Measurements from ENCODE around the gene DPM3. TPM values are rescaled to one million over a fixed set of nuclear protein-coding genes. Genes with fewer than 3 reads are reported as not detected.

The DPM3 gene
- total and polyA plus RNA-seq, 2 experiments from 2014 or later, result 13.6 to 71.4 TPM

- Histone ChIP-seq H3K27me3 (ENCODE audit: insufficient read depth) (peaks cover 59% of the 10 kb centered on the region), H3K4me2 (peak overlapping the region; percentile 95), H3K27ac (ENCODE audit: low read depth) (peak overlapping the region; percentile 69; the same call in 1 of the 2 replicates), H3K4me1 (ENCODE audit: insufficient read depth) (peaks cover 46% of the 10 kb centered on the region), H3F3A (replicated peaks; ENCODE audit: low read depth) (peaks cover 16% of the 10 kb centered on the region), H3K4me3 (peak overlapping the region; percentile 72), H3K36me3 (ENCODE audit: insufficient read depth) (no peaks in the 10 kb centered on the region), H3K9me2 (ENCODE audit: insufficient read depth) (no peaks in the 10 kb centered on the region), H4K20me1 (replicated peaks; ENCODE audit: insufficient read depth) (no peaks in the 10 kb centered on the region), H3K79me2 (replicated peaks; ENCODE audit: insufficient read depth) (no peaks in the 10 kb centered on the region), H2AFZ (peak overlapping the region; percentile 72; the same call in 1 of the 2 replicates)
- H3K27ac Mint-ChIP-seq, result 0 out of 2 replicates have a peak overlapping the region, but pooled peaks have one; percentile 72
- H3K9me3 Mint-ChIP-seq, result no peaks in the 10 kb centered on the region
- peaks cover 52% of the 10 kb centered on the region for H3K4me1 Mint-ChIP-seq
- peak overlapping the region; percentile 80 for H3K4me3 Mint-ChIP-seq
- DNase-seq (ENCODE audit: low spot score), result peak; percentile 63
- ATAC-seq, result peak; percentile 4
- H3K27me3 Mint-ChIP-seq (ENCODE audit: insufficient read depth, low read depth, poor library complexity), result peaks cover 62% of the 10 kb centered on the region
- no peak for TF ChIP-seq JUNB (IDR thresholded peaks at IDR 0.05; ENCODE audit: unreplicated experiment)
- no peak for TF ChIP-seq EZH2 (IDR thresholded peaks at IDR 0.05; ENCODE audit: low read depth, unreplicated experiment)
- TF ChIP-seq CREB1 (CRISPR knock-in tag; IDR thresholded peaks at IDR 0.05; ENCODE audit: low read depth), result no peak
- H3K36me3 Mint-ChIP-seq (ENCODE audit: low read depth), result peaks cover 11% of the 10 kb centered on the region
These were observed 9.9 kb downstream of the DPM3 start for GRCh38 chr1:155130272-155131006.

- no peaks in the 10 kb centered on the region for H3K9me2 ChIP-seq (ENCODE audit: insufficient read depth)
- peaks cover 51% of the 10 kb centered on the region for H3K4me1 ChIP-seq (ENCODE audit: insufficient read depth)
- H3K27ac ChIP-seq (ENCODE audit: low read depth), result no peak overlapping the region
- H3K36me3 ChIP-seq (ENCODE audit: insufficient read depth), result no peaks in the 10 kb centered on the region
- H4K20me1 ChIP-seq (replicated peaks; ENCODE audit: insufficient read depth), result no peaks in the 10 kb centered on the region
- H3K4me2 ChIP-seq, result peak overlapping the region; percentile 95
- H3K4me1 Mint-ChIP-seq, result peaks cover 61% of the 10 kb centered on the region
- H3F3A ChIP-seq (replicated peaks; ENCODE audit: low read depth), result peaks cover 13% of the 10 kb centered on the region
- H3K4me3 ChIP-seq, result peak overlapping the region; percentile 72
- ATAC-seq (no peak), DNase-seq (ENCODE audit: low spot score) (peak; percentile 65)
- H3K27me3 ChIP-seq (ENCODE audit: insufficient read depth), result peaks cover 75% of the 10 kb centered on the region
- H3K27ac Mint-ChIP-seq, result no peak overlapping the region
- H3K27me3 Mint-ChIP-seq (ENCODE audit: insufficient read depth, low read depth, poor library complexity), result peaks cover 69% of the 10 kb centered on the region
- no peaks in the 10 kb centered on the region for H3K79me2 ChIP-seq (replicated peaks; ENCODE audit: insufficient read depth)
- H3K36me3 Mint-ChIP-seq (ENCODE audit: low read depth), result peaks cover 11% of the 10 kb centered on the region
- peak overlapping the region; percentile 80 for H3K4me3 Mint-ChIP-seq
- H2AFZ ChIP-seq, result peak overlapping the region; percentile 43; the same call in 1 of the 2 replicates
- H3K9me3 Mint-ChIP-seq, result no peaks in the 10 kb centered on the region
- TF ChIP-seq ETS1 (IDR thresholded peaks at IDR 0.05) (no peak), POLR2AphosphoS5 (IDR thresholded peaks at IDR 0.05; ENCODE audit: low read depth) (no peak), EZH2 (IDR thresholded peaks at IDR 0.05; ENCODE audit: low read depth, unreplicated experiment) (no peak), STAT1 (IDR thresholded peaks at IDR 0.05; ENCODE audit: unreplicated experiment) (no peak), NANOG (IDR thresholded peaks at IDR 0.05; ENCODE audit: borderline replicate concordance) (no peak), JUNB (IDR thresholded peaks at IDR 0.05; ENCODE audit: unreplicated experiment) (no peak)
- TF ChIP-seq, protein P1, sequence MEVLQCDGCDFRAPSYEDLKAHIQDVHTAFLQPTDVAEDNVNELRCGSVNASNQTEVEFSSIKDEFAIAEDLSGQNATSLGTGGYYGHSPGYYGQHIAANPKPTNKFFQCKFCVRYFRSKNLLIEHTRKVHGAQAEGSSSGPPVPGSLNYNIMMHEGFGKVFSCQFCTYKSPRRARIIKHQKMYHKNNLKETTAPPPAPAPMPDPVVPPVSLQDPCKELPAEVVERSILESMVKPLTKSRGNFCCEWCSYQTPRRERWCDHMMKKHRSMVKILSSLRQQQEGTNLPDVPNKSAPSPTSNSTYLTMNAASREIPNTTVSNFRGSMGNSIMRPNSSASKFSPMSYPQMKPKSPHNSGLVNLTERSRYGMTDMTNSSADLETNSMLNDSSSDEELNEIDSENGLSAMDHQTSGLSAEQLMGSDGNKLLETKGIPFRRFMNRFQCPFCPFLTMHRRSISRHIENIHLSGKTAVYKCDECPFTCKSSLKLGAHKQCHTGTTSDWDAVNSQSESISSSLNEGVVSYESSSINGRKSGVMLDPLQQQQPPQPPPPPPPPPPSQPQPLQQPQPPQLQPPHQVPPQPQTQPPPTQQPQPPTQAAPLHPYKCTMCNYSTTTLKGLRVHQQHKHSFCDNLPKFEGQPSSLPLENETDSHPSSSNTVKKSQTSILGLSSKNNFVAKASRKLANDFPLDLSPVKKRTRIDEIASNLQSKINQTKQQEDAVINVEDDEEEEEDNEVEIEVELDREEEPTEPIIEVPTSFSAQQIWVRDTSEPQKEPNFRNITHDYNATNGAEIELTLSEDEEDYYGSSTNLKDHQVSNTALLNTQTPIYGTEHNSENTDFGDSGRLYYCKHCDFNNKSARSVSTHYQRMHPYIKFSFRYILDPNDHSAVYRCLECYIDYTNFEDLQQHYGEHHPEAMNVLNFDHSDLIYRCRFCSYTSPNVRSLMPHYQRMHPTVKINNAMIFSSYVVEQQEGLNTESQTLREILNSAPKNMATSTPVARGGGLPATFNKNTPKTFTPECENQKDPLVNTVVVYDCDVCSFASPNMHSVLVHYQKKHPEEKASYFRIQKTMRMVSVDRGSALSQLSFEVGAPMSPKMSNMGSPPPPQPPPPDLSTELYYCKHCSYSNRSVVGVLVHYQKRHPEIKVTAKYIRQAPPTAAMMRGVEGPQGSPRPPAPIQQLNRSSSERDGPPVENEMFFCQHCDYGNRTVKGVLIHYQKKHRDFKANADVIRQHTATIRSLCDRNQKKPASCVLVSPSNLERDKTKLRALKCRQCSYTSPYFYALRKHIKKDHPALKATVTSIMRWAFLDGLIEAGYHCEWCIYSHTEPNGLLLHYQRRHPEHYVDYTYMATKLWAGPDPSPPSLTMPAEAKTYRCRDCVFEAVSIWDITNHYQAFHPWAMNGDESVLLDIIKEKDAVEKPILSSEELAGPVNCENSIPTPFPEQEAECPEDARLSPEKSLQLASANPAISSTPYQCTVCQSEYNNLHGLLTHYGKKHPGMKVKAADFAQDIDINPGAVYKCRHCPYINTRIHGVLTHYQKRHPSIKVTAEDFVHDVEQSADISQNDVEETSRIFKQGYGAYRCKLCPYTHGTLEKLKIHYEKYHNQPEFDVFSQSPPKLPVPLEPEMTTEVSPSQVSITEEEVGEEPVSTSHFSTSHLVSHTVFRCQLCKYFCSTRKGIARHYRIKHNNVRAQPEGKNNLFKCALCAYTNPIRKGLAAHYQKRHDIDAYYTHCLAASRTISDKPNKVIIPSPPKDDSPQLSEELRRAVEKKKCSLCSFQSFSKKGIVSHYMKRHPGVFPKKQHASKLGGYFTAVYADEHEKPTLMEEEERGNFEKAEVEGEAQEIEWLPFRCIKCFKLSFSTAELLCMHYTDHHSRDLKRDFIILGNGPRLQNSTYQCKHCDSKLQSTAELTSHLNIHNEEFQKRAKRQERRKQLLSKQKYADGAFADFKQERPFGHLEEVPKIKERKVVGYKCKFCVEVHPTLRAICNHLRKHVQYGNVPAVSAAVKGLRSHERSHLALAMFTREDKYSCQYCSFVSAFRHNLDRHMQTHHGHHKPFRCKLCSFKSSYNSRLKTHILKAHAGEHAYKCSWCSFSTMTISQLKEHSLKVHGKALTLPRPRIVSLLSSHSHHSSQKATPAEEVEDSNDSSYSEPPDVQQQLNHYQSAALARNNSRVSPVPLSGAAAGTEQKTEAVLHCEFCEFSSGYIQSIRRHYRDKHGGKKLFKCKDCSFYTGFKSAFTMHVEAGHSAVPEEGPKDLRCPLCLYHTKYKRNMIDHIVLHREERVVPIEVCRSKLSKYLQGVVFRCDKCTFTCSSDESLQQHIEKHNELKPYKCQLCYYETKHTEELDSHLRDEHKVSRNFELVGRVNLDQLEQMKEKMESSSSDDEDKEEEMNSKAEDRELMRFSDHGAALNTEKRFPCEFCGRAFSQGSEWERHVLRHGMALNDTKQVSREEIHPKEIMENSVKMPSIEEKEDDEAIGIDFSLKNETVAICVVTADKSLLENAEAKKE (CRISPR knock-in tag; IDR thresholded peaks at IDR 0.05), result no peak
These were observed 11.4 kb downstream of the DPM3 start for GRCh38 chr1:155128755-155129473.
